ENCODE data around the gene TMBIM1. TPM values are rescaled to one million over a fixed set of nuclear protein-coding genes. Genes with fewer than 3 reads are reported as not detected.
A peak's percentile ranks its signal among the peaks of the same experiment; 100 is the strongest.

Gene TMBIM1
- total RNA-seq, 4 donors from 2014 or later: 183 to 282 (median 202) TPM

- no peak for DNase-seq (ENCODE audit: low spot score in 2 of 2)
- WGBS, 2 donors: 20 to 25% methylated on average over 12 of the region's 12 CpGs
- peak overlapping the region; percentile 97 to 100 (median 100) for H3K27ac ChIP-seq
- H3K9me3 ChIP-seq: no peaks in the 10 kb centered on the region
- H3K4me3 ChIP-seq: peak overlapping the region; percentile 83 to 99 (median 94)
- H3K36me3 ChIP-seq: peaks cover 0 to 3% (median 0%) of the 10 kb centered on the region in 3 donors
- H3K27me3 ChIP-seq: no peaks in the 10 kb centered on the region
- H3K4me1 ChIP-seq: peaks cover 0 to 61% (median 45%) of the 10 kb centered on the region in 4 donors
- TF ChIP-seq, protein P1, sequence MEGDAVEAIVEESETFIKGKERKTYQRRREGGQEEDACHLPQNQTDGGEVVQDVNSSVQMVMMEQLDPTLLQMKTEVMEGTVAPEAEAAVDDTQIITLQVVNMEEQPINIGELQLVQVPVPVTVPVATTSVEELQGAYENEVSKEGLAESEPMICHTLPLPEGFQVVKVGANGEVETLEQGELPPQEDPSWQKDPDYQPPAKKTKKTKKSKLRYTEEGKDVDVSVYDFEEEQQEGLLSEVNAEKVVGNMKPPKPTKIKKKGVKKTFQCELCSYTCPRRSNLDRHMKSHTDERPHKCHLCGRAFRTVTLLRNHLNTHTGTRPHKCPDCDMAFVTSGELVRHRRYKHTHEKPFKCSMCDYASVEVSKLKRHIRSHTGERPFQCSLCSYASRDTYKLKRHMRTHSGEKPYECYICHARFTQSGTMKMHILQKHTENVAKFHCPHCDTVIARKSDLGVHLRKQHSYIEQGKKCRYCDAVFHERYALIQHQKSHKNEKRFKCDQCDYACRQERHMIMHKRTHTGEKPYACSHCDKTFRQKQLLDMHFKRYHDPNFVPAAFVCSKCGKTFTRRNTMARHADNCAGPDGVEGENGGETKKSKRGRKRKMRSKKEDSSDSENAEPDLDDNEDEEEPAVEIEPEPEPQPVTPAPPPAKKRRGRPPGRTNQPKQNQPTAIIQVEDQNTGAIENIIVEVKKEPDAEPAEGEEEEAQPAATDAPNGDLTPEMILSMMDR (IDR thresholded peaks at IDR 0.05): no peak
- peak in 1 of 2 donors; percentile 31 for TF ChIP-seq EP300 (IDR thresholded peaks at IDR 0.05)
Observed at GRCh38 chr2:218291318-218292047, 820 bp downstream of the TMBIM1 start.

- peak overlapping the region; percentile 83 to 99 (median 94) for H3K4me3 ChIP-seq
- no peak for TF ChIP-seq POLR2A (IDR thresholded peaks at IDR 0.05)
- TF ChIP-seq, protein P1 (IDR thresholded peaks at IDR 0.05): no peak
- TF ChIP-seq EP300 (IDR thresholded peaks at IDR 0.05): no peak
- DNase-seq (ENCODE audit: low spot score in 2 of 2): no peak
- peak overlapping the region; percentile 97 to 100 (median 100) for H3K27ac ChIP-seq
- H3K4me1 ChIP-seq: peaks cover 6 to 68% (median 54%) of the 10 kb centered on the region in 4 donors
- no peaks in the 10 kb centered on the region for H3K9me3 ChIP-seq
- no peaks in the 10 kb centered on the region for H3K27me3 ChIP-seq
- peaks cover 0 to 3% (median 0%) of the 10 kb centered on the region in 3 donors for H3K36me3 ChIP-seq
- 25 to 29% methylated on average over 12 of the region's 12 CpGs for WGBS, 2 donors
Observed at GRCh38 chr2:218290316-218291261, 1.7 kb downstream of the TMBIM1 start.

- 7 to 9% methylated on average over 6 of the region's 6 CpGs for WGBS, 2 donors
- H3K9me3 ChIP-seq: no peaks in the 10 kb centered on the region
Observed at GRCh38 chr2:218289639-218290315, 2.5 kb downstream of the TMBIM1 start.

DNA sequence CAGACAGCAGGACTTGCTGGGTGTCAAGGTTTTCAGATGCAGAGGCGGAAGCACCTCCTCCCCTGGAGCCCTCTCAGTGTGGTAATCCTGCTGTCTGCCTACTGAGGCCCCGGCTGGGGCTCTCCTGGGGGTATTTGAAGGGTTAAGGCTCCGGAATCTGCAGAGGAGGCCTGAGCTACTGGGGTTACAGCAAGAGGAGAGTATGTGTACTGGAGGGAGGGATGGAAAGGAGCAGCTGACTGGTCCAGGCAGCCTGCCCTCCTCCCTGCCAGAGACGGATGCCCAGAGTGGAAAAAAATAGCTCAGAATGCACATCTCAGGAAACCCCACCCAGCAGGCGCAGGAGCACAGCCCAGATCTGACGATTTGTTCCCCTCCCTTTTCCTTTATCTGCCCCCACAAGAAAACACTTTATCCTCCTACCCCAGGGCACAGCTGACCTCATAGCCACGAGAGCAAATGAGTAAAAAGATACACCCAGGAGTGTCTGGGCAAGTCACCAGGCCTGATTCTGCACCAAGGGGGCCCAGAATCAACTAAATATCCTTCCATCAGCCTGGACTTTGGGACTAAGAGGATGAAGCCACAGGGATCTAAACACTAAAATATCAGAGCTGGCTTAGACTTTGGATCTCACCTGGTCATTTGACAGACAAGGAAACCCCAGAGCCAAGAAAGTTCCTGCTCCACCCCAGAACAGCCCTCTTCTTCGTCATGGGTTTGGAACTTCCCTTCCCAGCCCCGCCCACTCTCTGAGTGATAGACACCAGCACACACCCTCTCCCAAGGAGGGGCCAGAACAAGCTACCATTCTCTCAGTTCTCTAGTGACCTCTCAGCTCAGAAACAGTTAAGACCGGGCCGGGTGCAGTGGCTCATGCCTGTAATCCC, 5.5 kb downstream of the TMBIM1 start:
- Histone ChIP-seq H3K27me3 (no peaks in the 10 kb centered on the region), H3K4me1 (peaks cover 11 to 94% (median 91%) of the 10 kb centered on the region in 4 donors), H3K4me3 (peak overlapping the region; percentile 31 to 59 (median 52)), H3K9me3 (no peaks in the 10 kb centered on the region), H3K27ac (peak overlapping the region; percentile 97 to 100 (median 100)), H3K36me3 (peaks cover 0 to 9% (median 2%) of the 10 kb centered on the region in 3 donors)
- DNase-seq (ENCODE audit: low spot score in 2 of 2): peak; percentile 93 to 97
- TF ChIP-seq, protein P1 (IDR thresholded peaks at IDR 0.05): peak in 2 of 5 experiments; percentile 6 to 26
- TF ChIP-seq POLR2A (IDR thresholded peaks at IDR 0.05): peak; percentile 28 to 69
- peak; percentile 70 to 92 for TF ChIP-seq EP300 (IDR thresholded peaks at IDR 0.05)
- WGBS, 2 donors: 1% methylated on average over 11 of the region's 11 CpGs

More at GRCh38 chr2:218289639-218290315, 2.5 kb downstream of the TMBIM1 start:
- peak; percentile 57 to 86 for TF ChIP-seq EP300 (IDR thresholded peaks at IDR 0.05)
- peak; percentile 17 to 52 for TF ChIP-seq POLR2A (IDR thresholded peaks at IDR 0.05)
- TF ChIP-seq, protein P1 (IDR thresholded peaks at IDR 0.05): peak in 1 of 5 experiments; percentile 16
- DNase-seq (ENCODE audit: low spot score in 2 of 2): peak in 1 of 2 donors; percentile 68
- no peaks in the 10 kb centered on the region for H3K27me3 ChIP-seq
- H3K4me3 ChIP-seq: peak overlapping the region; percentile 2 to 99 (median 94)
- H3K27ac ChIP-seq: peak overlapping the region; percentile 97 to 100 (median 100)
- peaks cover 11 to 76% (median 63%) of the 10 kb centered on the region in 4 donors for H3K4me1 ChIP-seq
- H3K36me3 ChIP-seq: peaks cover 0 to 3% (median 0%) of the 10 kb centered on the region in 3 donors

All from tibial nerve (tissue), 4 donors.